HG02973 (cell line): Measurements from ENCODE around the gene RTN1.

ENCODE experiments used
- ATAC-seq: cut with Tn5 transposase; IDR thresholded peaks from one replicate; pipeline ENCODE4 v1.9.1; 2021; ENCODE audit warnings: moderate library complexity; ENCODE audit not compliant: unreplicated experiment

RTN1 gene

DNA sequence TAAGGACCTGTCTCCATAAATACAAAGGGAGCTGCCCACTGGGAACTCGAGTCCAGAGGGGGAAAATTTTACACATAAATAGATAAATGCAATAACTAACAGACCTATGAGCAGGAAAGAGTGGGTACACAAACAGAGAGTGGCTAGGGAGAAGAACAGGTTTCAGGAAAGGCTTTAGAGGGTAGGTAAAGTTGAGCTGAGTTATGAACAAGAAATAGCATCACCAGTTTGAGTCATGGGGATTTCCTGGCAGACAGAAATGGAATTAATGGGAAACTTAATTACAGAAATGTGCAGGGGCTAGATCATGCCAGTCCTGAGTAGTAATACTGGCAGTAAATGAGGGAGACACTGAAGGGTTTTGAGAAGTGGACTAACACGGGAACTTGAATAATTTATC, 236.0 kb downstream of the RTN1 start:
- ATAC-seq, result no peak

DNA sequence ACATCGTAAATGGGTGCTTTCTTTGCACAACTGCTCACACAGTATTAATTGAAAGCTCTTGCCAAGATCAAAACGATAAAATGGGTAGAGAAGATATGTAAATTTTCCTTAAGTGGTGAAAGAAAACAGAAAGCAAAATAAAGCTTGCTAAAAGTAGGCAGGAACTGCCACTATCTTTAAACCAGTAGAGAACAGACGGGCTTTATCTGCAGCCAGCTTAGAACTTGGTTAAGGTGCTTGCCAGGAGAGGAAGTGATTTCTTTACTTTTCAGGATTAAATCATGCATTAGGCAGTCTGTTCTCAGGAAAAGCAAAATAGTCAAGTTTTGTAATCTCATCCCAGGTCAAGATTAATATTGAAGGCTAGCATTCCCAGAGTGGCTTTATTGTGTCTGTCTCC, 237.1 kb downstream of the RTN1 start:
- ATAC-seq, result no peak

DNA sequence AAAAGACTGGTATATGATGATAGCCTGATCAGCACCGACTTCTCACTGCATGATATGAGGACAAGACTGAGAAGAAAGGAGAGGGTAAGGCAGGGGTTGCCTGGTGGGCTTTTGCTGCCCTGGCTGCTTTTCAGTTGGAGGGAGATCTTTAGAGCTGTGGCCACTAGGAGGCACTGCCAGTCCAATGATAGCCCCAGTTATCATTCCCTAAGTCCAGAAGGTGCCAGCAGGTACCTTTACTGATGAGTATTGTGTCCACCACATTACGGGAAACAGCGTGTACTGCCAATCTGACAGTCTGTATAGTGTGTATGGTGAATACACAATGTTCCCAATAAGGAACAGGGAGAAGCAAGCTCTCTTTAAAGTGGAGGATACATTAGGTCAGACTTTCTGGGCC, 238.2 kb downstream of the RTN1 start:
- no peak for ATAC-seq

DNA sequence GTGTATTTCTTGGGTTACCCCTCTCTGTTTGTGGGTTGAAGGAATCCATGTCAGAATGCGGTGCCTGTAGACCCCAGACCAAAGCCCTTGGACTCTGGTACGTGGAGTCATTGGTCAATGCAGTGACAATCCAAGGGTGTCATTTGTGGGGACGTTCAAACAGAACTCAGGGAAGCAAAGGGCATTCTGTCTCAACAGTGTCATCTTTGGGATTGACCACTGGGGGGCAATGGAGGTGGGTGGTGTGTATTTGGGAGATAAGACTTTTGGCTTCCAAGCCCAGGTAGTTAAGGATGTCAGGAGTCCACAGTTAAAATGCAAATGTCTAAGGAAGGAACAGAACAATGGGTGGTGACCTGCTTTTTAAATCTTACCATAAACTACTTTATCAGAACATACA, 239.3 kb downstream of the RTN1 start:
- ATAC-seq, result no peak

DNA sequence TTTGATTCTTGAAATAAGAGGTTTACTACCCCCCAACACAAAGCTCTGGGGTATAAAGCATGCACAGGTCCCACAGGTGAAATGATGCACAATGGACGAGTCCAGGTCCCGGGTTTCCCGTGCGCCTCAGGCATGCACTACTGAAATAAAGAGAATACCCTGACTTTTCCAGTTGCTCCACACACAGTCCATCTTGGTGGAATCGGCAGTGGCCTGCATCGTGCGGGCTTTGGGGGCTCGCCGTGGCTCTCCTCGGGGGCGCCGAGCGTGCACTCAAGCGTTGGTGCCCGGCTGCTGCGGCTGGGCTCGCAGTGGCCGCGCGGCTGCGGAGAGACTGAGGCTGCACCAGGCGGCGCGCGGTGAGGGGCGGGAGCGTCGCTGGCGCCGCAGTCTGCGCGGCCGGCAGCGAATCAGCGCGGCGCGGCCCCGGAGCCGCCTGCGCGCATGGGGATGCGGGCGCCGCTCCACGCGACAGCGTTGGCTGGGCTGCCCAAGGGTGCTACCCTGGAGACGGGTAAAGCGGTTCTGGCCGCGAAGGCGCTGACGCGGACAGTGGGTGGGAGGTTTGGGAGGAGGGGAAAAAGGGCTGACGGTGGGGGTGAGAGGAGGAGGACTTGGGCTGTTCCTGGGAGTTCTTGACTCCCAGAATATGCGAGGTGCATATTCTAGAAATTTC, 240.2 kb downstream of the RTN1 start:
- no peak for ATAC-seq

DNA sequence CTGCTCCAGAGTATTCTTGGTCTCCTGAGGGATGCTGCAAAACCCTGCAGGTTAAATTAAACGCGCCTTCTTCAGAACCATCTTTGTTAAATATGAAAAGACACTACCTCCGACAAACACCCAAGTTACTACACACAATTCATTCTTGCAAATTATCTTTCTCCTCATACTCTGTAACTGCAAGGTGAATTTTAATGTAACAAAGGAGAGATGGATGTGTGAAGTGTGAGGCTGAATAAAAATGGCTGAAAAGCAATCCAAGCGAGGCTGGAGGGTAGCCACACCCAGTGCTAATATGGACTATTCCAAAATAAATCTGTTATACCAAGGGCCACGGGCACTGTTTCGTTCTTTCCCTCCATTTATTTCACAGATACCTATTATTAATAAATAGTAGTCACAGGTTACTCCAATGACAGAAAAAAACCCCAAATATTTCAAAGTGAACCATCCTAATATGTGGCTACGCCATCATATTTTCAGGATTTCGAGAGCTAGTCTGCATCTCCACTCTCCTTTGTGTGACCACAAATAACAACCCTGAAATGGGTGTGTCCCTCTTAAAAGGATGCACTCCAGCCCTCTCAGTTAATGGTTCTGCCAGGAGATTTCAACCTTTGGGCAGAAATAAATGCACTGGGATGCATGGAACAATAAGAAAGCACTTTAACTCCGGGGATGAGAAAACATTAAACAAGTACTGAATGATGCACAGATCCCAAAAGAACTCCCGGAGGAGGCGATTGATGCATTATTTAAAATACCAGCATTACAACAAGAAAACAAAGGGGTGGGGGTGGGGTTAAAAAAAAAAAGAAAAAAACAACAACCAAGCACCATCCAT, 240.9 kb downstream of the RTN1 start:
- no peak for ATAC-seq

DNA sequence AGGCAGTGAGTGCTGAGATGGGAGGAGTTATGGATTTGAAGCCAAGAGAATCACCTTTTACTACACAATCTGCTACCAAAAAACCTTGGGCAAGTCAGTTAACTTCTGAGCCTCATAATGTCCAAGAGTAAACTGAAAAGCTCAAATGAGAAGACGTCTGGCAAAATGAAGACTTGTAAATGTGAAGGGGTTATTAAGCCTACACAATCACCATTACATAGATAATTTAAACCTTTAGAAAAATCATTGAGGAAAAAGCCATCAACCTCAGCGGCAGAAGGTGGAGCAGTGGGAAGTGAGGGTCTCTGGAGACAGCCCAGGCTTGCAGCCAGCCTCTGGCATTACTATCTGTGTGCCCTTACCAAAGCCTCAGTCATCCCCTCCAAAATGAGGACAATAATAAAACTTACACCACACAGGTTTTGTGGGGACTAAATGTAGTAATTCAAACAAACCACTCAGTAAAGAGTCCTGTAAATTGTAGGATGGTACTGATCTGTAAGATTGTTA, 243.5 kb downstream of the RTN1 start:
- ATAC-seq, result no peak

DNA sequence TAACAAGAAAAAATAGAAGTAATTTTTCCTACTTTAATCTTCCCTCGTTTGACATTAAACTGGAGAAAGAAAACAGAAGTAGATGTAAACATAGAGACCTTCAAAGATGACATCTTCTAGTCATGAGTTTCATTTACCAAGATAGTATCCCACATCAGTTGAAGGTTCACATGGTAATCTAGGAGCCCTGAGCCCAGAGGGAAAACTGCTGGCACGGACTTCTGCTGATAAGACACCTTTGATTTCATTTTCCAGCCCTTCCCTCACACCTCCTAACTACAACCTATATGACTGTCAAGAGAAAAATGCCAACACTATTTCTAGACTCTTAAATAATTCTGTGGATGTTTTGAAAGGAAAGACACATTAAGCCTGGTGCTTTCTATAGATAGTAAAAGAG, 247.9 kb downstream of the RTN1 start:
- ATAC-seq, result no peak

DNA sequence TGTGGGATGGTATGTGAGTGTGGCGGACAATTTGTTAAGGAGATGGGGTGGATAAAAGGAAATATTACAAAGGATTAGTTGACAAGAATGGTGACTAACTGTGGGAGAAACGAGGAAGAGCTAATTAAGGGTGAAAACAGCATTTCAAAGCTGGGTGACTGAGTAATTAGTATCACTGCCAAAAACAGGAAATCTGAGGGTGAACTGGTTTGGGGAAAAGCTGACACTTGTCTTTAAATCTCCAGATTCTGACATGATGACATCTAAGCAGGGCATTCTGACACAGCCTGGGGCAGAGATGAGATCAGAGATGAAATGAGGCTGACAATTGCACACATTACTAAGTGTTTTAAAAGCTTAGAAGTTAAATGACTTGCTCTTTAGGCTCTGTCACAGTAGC, 251.5 kb downstream of the RTN1 start:
- ATAC-seq, result no peak

DNA sequence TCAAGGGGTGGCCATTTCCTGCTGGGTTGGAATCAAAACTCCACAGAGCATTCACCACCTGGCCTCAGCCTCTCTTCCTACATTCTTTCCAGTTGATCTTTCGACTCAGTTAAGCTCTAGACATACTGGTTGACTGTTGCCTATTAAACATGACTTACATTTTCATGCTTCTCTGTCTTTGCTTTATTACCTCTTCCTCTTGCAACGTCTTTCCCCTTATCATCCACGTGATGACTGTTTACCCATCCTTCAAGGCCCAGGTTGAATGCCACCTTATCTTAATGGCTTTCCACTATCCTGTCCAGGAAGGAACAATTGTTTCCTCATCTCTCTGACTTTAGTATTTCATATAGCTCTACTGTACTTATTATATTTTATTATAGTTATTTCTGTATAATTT, 269.5 kb downstream of the RTN1 start:
- ATAC-seq, result no peak

DNA sequence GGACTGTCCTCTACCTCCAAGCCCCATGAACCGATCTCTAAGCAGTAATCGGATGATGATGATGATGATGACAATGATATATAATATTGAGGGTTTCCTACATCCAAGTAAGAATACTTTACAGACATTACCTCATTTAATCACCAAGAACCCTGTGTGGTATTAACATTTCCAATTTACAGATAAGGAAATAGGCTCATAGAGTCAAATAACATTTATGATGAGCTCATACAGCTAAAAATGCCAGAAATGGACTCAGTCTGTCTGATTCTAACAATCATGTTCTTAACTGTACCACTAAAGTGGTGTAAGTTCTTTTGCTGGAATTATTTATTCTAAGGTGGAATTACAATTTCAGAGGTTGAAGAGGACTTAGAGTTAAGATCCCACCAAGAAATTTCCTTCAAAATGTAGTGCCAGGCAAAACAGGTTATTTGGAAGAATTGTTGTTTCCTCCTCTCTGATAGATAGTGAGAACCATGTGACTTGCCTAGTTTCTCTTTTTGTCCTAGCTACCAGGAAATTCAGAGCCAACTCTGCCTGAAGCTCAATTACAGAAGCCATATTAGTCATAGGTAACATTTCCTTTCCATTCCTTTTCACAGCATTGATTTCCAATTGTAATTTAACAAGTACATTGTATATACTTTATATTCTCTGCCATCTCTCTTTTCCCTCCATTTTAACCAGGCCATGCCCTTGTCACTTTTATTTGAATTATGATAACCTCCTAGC, 270.2 kb downstream of the RTN1 start:
- no peak for ATAC-seq

DNA sequence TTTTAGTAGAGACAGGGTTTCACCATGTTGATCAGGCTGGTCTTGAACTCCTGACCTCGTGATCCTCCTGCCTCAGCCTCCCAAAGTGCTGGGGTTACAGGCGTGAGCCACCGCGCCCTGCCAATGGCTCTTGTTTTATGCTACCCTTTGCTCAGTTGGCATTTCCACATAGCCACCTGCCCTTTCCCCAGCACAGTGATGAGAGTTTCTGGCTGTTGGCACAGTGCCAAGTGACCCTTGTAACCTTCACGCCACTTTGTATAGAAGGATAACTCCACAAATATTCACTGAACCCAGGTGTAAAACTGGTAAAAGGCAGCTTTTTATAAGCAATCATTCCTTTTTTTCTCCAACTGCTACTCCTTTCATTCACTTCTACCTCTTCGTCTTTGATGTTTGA, 275.5 kb downstream of the RTN1 start:
- ATAC-seq, result no peak

DNA sequence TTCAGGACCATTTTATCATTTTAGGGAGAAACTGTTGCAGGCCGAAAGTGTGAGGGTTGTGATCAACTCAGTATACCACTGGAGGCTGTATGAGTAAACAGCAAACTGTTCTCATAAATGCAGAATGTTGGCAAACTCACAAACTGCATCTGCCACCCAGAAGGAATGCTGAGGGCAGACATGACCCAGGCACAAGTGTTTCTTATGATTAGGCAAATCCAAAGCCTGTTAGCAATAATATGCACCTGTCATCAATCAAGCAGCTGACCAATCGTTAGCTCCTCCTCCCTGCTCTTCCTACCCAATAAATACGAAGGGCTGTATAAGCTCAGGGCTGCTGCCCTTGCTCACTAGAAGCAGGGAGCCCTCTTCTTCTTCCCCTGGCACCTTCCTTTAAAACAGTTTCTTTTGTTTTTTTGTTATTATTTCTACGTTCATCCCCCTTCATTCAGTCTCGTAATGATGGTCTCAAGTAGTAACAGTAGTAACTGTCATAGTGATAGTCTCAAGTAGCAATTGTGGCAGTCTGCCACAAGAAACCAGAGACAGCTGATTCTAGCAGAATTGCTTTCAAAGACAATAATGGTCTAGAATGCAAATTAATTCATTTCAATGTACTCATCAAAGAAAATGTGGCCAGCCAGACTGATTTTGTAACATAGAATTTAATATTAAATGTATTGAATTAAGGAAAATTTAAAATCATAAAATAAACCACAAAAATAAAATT, 278.8 kb downstream of the RTN1 start:
- no peak for ATAC-seq

DNA sequence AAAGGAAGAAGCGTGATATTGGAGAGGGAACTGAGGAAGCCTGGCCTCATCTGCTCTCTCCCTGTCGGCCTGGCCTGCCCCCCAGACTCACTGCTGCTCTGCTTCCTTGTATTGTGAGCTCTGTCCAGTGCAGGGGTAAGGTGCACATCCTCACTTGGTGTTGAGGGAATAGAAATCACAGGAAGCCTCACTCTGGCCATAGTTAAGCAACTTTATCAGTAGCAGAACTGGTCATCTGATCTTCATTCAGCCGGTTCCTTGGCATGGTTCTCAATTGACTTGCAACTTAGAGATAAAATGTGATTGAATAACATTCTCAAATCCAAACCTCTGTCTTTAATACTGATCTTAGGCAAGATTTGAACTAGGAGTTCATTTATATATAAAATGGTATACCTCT, 282.5 kb downstream of the RTN1 start:
- ATAC-seq, result no peak

DNA sequence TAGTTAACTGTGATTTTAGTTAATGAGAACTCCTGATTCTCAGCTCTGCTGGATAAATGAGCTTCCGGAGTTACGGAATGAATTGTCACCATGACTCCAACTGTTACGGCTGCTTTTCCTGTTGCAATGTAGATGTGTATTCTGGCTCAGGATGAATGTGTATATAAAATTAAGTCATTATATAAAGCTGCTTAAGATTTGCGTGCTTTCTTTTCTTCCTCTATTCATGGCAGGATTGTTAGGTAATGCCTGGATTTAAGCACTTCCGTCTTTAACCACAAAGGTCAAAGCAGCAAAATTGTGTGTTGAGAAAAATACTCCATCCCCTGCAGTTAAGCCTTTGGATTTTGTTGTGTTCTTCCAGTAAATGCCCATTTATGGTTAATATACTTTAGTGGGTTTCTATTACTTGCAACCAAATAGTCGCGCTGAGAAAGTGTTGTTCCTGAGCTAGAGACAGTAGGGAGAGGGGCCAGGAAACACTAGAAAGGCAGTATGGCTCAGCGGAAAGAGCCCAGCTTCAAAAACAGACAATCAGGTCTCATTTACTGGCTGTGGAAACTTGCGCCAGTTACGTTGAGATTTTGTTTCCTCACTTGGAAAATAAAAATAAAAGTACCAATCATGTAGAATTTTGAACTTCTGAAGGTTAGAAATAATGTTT, 284.6 kb downstream of the RTN1 start:
- ATAC-seq, result no peak

DNA sequence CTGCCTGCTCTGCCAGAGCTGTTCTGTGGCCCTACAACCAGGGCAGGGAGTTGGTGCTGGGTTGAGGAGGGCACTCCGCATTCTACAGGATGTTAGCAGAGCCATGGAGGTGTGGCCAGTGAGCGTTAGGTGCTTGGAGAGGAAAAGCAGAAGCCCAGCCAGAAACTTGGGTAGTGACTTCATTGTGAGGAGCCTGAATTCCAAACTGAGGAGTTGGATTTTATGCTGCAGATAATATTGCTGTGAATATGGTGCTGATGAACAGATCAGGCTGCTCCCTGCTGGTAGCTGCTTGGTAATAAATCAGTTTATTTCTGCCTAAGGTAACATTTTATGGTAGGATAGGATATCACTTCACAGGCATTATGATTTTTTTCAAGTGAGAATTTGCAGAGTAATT, 286.8 kb downstream of the RTN1 start:
- no peak for ATAC-seq

DNA sequence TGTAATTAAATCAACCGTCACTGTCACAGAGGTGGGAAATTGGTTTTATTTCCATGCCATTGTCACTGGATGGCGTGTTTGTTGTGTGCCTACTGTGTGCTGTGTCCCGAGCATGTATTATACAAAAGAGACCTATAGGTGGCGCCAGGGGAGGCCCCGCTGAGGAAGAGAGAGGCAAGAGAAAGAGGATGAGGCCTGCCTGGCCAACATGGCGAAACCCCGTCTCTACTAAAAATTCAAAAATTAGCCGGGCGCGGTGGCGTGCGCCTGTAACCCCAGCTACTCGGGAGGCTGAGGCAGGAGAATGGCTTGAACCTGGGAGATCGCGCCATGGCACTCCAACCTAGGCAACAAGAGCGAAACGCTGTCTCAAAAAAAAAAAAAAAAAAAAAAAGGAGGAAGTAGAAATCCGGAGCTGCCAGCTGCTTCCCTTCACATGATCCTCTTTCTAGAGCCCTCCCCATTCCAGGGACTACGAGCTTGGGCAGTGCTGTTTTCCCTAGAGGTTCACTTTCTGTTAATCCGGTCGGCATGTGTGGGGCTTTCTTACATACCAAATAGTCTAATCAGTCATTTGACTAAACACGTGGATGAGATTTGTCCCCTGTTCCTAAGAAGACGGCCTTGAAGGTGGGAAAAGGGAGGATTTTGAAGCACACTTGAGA, 287.6 kb downstream of the RTN1 start:
- ATAC-seq, result no peak

DNA sequence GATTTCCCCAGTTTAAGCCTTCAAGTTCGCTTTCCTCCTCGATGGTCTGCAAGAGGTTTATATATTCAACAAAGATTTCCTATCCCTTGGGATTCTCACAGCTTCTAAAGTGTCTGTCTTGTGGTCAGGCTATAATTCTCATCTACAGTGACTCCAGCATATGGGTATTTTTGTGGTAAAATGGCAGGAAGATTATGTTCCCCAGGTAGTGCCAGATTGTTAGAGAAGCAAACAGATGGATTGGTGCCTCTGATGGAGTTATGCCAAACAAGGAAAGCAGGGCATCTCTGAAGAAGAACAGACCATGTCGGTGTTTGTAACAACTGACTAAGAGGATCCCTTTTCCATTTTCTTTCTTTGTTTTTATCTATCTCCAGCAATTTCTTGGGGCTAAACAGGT, 288.4 kb downstream of the RTN1 start:
- ATAC-seq, result no peak

DNA sequence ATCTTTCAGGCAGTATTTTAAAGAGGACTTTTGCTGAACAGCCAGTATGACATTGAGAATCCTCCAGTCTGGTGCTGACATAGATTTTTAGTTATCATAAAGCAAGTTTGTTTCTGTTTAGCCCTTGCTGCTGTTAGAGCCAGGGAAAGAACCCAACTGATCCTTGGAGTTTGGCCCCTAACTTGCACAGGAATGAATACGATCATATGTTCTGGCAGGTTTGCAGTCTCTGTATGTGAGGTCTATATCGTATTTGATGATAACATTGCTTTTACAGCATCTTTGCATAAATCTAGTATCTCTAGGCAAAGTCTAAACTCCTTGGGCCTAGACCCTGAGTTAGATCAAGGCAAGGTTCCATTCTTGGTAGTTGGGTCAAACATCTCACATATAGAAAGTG, 289.7 kb downstream of the RTN1 start:
- ATAC-seq, result no peak
